Limb (tissue), 2 donors: ENCODE measurements around the gene DLG5.

Source experiments
- DNase-seq, 2 donors: peaks; one replicate each; pipeline ENCODE4 v3.0.0-alpha.2; 2016; ENCODE audit errors: extremely low spot score in 2 of 2

DLG5 gene

DNA sequence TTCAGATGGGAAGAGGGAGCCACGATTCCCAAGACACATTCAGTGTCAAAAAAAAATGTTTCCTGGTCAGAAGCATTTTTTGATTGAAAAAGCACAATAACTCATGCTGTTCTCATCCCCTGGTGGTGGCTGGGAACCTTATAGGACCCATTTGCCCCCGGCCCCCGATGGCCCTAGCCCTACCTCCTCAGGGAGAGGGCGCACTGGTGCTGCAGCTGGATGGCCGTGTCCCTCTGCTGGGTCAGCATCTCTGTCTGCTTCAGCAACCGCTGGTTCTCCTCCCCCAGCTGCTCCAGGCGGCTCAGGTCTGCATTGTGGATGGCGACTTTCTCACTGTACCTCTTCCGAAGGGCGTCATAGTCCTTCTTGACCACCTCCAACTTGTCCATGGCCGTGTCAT is 83.3 kb downstream of the DLG5 start:
- DNase-seq, result no peak

DNA sequence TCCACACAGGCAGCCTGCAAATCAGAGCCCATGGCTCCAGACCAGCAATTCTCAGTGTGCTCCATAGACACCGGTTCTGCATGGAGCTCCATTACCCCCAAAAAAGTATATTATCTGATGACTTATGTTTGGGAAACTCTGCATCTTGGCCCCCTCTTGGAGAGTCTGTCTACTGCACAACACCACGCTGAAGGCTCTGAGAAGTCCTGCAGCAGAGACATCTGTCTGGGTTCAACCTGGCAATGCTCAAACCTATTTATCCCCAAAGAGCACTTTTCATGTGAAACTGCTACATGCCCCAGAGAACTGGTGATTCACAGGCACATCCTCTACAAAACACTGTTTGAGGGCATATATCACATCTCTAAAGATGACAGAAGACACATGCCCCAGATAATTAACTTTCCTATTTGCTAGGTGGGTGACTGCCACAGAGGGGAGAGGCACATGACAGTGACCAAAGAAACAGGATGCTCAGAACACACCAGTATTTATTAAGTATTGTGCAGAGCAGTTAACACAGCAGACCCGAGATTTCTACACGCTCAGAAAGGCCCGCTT is 83.8 kb downstream of the DLG5 start:
- no peak for DNase-seq

DNA sequence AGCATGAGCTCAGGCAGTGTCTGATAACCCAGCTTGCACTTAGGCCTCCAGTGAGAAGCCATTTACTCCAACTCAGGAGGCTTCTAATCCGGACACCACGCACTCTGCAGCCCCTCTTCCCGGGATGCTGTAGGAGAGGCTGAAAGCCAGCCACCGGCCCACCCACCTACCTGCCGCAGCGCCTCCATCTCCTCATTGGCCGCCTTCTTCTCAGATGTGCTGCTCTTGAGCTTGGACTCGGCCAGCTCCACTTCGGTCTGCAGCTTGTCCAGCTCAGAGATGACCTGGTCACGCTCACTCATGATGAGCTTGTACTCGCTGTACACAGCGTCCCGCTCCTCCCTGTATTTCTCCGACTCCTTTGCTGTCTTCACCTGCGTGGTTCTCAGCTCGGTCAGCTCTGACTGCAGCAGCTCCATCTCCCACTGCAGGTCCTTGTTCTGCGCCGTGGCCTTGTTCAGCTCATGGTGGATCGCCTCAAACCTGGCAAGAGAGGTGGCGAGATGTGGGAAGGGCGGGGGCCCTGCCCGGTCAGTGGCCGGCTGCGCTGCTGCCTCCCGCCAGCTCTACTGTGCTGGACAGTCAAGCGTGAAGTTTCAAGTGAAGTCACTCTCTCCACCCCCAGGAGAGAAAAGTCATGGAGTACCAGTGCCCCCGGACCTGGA is 84.7 kb downstream of the DLG5 start:
- no peak for DNase-seq

DNA sequence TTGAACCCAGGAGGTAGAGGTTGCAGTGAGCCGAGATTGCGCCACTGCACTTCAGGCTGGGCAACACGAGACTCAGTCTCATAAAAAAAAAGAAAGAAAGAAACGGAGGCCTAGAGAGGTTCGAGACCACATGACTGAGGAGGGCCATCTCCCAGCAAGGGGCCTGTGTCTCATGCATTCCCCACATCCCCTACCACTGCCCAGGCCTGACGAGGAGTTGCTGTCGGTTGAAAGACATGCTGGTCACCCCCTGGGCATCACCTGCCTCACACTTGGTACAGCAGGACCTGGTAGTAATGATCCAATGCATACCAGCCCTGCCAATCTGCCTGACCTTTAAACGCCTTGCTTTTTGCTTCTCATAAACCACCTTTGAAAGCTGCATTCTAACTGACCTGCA is 85.9 kb downstream of the DLG5 start:
- no peak for DNase-seq

DNA sequence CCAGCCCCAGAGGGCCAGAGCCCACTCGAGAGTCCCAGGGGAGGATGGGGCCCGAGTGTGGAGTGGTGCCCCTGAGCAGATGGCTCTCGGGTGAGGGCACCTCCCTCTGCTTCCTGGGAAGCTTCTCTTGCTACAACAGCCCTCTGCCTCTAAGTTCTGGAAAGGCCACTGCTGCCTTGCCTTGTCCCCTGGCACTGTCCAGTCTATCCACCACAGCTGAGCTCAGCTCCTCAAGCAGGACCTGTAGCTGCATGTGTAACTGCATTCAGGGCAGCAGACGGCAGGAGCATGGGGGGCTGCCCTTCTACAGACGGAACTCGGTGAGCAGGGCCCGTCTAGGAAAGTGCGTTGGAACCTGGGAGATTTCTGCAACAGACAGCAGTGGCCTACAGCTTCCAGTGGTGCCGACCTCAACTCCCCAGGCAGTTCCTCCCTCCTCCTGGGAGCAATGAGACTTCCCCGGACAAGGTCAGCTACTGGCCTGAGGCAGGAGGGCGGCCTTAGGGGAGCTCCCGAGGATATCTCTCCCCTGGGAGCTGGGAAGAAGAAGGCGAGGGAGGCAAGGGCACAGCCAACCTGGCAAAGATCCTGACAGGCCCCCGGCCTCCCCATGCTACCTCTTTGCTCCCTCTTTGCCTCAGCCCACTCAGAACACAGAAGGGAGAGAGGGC is 88.5 kb downstream of the DLG5 start:
- no peak for DNase-seq

DNA sequence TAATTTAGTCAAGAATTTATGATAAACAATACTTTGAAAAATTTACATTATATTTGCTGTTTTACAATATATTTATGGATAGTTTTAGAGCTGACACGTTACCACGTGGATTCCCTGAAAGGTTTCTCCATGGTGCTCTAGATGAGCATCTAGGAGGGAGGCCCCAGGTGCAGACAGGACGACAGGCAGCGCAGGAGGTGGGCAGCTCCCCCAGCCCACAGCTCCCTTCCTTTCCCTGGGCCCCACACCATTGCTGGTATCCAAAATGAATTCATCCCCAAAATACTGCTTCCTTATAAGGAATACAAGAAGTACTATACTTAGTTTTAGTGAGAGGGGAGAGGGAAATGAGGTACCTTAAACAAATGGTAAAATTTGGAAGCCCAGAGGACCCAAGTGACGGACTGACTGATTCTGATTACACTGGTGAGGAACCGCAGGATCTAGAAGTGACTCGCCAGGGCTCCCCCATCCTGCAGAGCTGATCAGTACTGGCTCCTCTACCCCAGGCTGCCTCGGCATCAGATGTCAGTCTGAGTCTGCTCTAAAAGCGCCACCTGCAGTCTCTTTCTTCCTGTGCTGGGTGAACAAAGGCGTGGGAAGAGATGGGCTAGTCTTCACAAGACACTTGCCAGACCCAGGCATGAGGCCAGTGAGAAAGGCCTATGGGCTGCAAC is 89.2 kb downstream of the DLG5 start:
- peak in 1 of 2 donors; percentile 9 for DNase-seq

DNA sequence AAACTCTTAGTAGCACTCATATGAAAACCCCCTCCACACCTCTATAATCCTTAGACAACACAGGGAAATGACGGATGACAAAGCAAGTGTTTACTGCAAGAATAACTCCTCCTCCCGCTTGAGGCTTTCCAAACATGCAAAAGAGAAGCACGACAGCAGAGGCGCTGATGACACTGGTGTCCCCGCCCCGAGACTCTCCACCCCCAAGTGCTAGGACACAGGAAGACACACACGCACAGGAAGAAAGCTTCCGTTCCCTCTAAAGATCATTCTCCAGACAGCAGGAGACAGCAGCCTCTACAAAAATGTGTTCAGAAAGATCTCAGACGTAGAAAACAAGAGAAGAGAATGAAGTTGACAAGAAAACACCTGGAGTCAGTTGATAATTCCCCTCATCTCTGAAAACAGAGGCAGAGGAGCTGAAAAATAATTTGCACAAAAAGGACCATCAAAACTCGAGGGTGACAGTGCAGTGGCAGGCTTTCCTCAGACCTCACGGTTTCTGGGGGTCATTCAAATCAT is 90.2 kb downstream of the DLG5 start:
- no peak for DNase-seq

DNA sequence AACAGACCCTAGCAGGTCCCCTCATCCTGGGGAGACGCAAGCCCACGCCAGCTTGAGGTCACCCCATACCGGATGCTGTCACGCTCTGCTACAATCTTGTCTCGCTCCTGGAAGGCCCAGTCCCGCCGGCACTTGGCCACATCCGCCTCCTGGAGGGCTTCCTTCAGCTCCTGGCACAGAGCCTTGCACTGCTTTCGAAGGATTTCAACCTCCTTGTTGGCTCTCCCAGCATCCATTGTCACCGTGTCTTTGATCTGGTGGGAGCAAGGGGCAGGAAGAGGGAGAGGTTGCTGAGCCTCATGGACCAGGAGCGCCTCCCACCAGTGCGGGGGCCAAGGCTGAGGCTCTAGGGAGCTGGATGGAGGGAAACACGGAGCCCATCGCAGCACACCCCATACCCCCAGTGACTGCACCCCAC is 90.9 kb downstream of the DLG5 start:
- DNase-seq, result no peak

DNA sequence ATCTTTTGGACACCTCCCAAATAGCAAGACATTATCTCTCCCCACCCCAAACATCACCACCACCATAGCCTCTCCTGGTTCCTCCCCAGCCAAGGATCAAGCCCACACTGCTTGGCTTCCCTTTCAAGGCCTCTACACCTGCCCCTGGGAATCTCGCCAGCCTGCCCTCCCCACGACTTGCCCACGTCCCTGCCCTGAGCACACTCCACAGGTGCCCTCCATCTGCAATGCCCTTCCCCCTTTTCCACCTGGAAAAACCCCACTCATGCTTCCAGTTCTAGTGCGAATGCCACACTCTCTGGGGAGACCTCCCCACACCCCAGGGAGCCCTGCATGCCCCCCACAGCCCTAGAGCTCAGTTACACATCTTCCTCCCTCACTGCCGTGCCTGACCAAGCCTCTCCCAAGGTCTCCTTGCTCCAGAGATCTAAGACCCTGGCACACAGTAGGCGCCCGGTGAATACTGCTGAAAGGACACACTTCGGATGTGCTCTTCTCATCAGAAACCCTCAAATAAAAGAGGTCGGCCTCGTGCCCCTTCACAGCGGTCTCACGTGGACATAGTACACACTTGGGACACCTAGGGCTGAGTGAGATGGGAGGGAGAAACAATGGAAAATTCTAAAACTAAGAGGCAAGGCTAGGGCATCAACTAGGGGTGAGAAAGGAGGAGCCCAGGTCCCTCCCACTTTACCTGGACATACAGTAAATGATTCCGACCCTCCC is 91.4 kb downstream of the DLG5 start:
- DNase-seq, result no peak

DNA sequence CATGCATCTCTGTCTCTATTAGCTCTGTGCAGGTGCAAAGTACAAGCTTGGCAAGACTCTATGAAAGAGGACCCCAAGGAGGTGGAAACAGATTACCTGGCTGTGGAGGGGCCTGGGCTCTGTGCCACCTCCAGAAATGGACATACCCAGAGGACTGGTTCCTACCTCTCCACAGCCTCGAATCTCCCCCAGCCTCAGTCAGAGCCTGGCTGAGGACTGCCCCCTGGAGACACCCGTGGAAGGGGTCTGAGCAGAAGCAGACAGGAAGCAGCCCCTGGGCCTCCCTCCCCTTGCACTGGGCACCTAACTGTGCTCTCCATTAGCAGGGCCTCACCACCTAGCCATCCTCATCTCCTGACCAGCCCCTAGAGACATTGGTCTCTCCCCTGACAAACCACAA is 92.0 kb downstream of the DLG5 start:
- no peak for DNase-seq

DNA sequence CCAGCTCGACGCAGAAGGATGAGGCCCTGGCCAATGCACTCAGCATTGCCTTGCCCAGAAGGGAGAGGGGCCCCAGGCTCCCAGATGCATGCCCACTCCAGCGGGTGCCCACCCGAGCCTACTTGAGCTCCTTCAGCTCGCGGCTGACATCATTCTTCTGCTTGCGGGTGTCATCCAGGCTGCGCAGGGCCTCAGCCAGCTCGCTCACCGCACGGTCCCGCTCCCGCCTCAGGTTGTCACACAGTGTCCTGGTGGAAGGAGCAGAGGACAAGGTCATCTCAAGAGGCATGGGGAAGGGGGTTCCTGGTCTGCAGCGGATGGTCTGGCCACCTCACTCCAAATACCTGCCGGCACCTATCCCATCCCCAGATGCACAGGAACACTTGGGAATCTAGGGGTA is 92.8 kb downstream of the DLG5 start:
- no peak for DNase-seq

DNA sequence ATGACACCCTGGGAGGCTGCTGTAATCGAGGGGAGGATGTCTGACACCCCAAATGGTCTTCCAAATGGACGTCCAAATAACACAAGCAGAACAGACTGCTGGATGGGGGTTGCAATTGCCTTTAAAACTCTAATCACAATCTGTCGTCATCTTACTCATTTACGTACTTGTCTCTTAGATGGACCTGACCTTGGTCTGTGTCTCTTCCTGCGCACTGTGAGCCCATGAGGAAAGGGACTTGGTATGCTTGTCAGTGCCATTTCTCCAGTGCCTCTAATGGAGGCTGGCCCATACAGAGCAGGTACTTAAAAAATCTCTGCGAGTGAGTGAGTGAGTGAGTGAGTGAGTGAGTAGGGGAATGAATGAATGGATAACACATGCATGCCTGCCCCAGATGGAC is 93.3 kb downstream of the DLG5 start:
- DNase-seq, result no peak

DNA sequence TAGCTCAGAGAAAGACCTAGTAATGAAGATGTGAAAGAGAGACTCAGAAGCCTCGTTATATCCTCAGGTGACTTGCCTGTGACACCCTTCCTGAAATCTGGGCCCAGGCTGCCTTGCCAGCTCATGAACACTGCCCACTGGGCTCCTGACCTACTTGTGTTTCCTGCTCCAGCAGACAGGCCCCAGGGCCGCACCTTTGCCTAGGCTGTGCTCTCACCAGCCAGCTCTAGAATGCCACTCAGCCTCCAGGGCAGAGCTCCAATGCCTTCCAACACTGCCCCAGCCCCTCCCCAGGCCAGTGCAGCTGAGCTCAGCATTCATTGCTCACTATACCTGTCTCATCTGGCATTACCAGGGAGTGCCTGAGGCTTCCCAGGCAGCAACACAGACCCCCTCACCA is 94.3 kb downstream of the DLG5 start:
- no peak for DNase-seq

DNA sequence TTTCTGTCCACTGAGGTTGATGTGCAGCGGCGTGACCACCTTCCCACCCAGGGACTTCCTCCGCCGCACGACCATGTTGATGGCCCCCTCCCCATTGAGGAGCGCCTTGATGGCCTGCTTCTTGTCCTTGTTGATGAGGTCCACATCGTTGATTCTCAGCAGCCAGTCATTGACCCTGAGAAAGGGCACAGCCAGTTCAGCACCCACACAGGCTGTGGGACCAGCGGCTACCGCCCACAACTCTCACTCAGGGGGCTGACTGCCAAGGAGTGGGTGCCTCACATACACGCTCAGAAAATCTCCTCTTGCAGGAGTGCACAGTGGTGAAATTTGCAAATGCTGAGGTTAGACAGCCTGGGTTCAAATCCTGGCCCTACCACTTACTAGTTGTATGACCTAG is 97.2 kb downstream of the DLG5 start:
- no peak for DNase-seq

DNA sequence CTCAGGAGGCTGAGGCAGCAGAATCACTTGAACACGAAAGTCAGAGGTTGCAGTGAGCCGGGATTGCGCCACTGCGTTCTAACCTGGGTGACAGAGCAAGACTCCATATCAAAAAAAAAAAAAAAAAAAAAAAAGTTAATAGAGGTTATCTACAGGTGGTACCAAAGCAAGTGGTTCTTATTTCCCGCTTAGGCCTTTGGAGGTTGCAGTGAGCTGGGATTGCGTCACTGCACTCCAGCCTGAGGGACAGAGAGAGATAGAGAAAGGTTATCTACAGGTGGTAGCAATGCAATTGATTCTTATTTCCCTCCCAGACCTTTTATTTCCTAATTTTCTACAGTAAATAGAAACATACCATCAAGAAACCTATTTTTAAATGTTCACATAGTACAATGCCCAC is 98.2 kb downstream of the DLG5 start:
- no peak for DNase-seq

DNA sequence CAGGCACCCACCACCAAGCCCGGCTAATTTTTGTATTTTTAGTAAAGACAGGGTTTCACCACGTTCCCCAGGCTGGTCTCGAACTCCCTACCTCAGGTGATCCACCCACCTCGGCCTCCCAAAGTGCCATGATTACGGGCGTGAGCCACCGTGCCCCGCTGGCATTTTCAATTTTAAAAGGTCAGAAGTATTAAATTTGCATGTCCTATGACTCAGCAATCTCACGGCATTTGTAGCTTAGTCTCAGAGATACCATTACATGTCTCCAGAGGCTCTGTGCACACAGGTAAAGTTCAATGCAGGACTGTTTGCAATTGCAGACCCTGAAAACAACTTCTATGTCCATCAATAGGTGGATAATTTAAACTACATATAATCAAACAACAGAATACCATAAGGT is 99.2 kb downstream of the DLG5 start:
- no peak for DNase-seq

DNA sequence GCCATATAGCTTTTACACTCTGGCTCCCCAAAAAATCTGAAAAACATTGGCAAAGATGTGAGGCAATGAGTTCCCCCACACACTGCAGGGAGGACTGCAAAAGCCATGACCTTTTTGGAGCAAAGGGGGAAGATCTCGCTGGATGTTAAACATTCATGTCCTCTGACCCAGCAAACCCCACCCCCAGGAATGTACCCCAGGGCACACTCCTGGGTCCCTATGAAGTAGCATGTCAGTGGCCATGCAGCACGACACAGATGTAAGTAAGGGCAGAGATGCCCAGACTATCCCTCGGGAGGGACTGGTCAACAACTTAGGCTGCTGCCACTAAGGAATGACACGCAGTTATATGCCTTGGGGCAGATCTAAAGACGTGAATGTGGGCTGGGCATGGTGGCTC is 100.6 kb downstream of the DLG5 start:
- DNase-seq, result no peak

DNA sequence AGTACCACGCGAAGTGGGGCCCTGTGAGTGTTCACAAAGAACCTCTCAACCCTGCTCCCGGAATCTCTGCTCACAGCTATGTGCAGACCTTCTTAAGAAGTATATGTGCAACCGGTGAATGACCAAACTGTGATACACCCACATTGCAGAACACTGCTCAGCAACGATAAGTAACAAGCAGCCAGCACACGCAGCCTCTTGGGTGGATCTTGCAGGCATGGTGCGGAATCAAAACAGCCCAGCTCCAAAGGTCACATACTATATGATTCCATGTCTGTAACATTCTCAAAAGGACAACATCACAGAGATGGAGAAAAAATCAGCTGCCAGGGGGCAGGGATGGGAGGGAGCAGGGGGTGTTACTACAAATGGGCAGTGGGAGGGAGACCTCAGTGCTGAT is 101.6 kb downstream of the DLG5 start:
- no peak for DNase-seq

DNA sequence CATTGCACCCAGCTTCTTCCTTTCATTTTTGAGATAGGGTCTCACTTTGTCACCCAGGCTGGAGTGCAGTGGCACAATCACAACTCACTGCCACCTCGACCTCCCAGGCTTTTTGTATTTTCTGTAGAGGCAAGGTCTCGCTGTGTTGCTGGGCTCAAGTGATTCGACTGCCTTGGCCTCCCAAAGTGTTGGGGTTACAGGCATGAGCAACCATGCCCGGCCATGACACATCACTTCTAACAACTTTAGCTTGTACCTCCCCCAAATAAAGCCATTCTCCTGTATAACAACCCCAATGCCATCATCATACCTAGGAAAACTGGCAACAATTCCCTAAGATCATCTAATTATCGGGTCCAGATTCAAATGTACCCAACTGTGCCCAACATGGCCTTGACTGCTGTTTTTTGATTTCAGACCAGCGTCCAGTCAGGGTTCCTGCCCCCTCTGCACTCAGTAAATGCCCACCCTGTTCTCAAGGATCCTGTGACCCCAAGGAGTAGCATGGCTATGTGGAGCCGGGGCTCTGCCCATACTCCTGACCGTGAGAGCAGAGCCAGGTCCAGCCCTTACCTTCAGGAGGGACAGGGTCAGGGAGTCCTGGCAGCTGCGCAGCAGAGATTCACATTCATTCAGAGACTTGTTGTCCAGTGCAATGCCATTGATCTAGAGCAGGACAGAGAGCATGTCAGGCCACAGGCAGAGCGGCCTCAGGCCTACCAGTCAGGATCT is 102.6 kb downstream of the DLG5 start:
- DNase-seq, result no peak

DNA sequence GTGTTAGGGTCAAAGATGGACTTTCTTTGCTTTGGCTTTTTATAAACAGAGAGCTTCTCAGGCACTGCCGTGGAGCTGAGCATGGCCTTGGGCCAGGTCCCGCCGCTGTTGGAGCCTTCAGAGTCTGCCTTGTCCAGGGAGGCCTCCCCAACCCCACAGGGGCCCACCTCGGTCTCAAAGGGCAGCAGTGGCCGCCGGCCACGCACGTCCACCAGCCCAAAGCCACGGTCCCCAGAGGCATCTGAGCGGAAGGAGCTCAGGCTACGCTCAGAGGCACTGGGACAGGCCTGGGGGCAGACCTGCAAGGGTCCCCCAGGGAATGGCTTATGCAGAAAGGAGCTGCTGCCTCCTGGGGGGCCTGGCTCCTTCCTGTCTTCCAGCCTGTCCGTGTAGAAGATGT is 105.0 kb downstream of the DLG5 start:
- DNase-seq, result no peak

DNA sequence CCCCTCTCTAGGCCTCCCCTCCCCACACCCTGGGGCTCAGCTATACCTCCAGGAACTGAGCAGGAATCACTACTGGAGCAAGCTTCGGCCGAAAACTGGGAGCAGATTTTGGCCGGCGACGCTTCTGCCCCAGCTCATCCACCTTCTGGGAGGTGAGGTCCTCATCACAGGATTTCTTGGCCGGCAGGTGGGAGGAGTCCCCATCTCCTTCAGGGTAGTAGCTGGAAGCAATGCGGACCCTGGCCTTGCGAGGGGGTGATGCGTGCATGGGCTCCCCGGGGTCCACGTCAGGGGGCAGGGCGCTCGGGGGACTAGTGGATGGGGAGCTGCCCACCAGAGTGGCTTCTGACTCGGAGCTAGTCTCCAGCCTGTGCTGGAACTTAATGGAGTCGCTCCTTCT is 105.5 kb downstream of the DLG5 start:
- DNase-seq, result no peak
